HUDEP-2 (cell line): ENCODE results near the gene SETDB2.

ENCODE experiments used
- DNase-seq, 76 experiments: peaks; one replicate each; lab custom pipeline; 2025; ENCODE audit not compliant: unreplicated experiment in 76 of 76; lab: John Stamatoyannopoulos, UW

SETDB2 gene

DNA sequence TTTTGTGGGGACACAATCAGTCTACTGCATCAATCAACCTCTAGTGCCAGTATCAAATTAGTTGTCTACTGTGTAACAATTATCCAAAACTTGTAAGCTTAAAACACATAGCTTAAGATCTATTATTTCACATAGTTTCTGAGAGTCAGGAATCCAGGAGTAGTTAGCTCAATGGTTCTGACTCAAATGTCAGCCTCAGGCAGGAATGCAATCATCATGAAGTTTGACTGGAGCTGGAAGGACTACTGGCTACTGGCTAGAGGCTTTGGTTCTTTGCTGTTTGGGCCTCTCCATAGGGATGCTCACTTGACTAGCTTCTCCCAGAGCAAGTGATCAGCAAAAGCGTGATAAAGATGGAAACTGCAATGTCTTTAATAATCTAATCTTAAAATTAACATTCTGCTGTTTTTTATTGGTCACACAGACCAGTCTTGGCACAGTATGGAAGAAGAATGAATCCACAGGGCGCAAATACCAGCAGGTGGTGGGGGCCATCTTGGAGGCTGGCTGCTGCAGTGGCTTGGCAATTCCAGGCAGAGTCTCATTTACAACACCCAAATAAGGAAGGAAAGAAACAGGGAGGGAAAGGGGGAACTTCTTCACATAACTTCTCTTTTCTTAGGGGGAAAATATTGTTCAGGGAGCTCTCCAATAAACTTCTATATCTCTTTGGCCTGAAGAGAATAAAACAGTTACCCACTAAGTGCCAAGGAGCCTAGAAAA is 15.9 kb upstream of the SETDB2 start:
- DNase-seq = no peak

DNA sequence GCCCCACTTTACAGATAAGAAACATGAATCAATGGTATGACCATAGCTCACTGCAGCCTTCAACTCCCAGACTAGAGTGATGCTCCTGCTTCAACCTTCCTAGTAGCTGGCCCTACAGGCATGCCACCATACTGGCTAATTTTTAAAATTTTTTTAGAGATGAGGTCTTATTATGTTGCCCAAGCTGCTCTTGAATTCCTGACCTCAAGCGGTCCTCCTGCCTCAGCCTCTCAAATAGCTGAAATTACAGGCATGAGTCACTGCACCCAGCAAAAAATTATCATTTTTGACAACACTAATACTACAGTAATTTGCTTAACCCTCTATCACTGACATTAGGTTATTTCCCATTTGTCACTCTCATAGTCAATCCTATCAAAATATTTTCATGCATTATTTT is 15.0 kb upstream of the SETDB2 start:
- no peak for DNase-seq

DNA sequence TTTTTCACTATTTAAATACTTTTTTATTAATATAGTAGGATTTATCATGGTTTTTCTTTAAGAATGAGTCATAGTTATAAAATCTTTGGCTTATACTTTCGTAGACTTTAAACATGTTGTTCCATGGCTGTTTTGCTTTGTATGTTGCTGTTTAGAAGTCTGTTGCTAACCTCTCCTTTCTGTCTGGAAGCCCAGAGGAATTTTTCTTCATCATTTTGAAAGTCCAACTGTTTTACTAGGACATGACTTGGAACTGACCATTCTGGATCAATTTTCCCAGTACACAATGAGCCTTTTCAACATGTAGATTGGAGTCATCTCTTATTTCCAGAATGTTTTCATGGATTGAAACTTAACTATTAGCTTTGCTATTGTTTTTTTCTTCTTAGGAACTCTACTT is 8.1 kb upstream of the SETDB2 start:
- DNase-seq = no peak

DNA sequence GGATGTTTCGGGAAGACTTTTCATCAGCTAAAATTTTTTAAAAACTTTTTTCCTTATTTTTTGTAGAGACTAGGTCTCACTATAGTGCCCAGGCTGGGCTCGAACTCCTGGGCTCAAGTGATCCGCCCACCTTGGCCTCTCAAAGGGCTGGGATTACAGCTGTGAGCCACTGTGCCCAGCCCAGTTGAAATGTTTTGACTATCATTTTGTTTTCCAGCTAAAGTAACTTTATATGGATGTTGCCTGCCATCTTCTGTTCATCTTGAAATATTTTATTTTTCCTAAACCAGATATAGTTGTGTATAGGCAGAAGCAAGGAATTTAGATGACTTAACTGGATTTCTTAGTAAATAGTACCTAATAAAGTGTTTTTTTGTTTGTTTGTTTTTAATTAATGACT is 7.2 kb upstream of the SETDB2 start:
- no peak for DNase-seq

DNA sequence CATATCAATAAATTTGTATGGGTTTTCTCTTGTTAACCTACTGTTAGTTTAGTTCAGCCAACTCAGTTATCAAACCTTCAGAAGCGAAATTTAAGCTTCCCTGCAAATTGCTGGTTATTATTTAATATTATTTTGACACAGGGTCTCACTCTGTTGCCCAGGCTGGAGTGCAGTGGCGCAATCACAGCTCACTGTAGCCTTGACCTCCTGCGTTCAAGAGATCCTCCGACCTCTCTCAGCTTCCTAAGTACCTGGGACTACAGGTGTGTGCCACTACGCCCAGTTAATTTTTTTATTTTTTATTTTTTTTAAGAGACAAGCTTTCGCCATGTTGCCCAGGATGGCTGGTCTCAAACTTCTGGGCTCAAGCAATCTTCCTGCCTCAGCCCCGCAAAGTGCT is 6.4 kb upstream of the SETDB2 start:
- DNase-seq = no peak

DNA sequence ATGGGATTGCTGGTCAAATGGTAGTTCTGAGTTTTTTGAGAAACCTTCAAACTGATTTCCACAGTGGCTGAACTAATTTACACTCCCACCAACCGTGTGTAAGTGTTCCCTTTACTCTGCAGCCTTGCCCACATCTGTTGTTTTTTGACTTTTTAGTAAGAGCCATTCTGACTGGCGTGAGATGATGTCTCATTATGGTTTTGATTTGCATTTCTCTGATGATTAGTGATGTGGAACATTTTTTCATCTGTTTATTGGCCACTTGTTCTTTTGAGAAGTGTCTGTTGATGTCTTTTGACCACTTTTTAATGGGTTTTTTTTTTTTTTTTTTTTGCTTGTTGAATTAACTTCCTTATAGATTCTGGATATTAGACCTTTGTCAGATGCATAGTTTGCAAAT is 4.5 kb upstream of the SETDB2 start:
- DNase-seq = no peak

DNA sequence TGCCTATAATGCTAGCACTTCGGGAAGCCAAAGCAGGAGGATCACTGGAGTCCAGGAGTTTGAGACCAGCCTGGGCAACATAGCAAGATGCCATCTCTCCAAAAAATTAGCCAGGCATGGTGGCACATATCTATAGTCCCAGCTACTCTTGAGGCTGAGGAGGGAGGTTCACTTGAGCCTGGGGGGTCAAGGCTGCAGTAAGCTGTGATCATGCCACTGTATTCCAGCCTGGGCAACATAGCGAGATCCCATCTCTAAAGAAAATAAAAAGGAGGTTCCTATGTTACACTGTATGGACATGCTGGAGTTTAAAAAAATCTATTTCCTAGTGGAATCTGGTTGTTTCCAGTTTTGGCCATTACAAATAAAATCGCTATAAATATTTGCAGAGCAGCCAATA is 2.8 kb upstream of the SETDB2 start:
- no peak for DNase-seq

DNA sequence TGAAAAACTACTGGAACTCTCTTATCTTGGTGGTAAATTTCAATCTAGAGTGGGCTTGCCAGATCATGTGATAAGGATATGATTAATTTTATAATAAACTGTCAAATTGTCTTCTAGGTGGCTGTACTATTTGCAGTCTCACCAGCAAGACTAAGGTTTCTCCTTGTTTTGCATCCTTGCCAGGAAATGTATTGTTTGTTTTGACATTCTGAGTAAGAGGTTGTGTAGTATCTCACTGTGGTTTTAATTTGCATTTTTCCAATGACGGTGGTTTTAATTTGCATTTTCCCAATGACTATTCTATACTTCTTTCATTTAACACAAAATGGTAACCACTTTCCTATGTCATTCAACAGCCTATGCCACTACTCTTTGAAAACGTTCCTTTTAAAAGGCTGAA is 2.2 kb upstream of the SETDB2 start:
- no peak for DNase-seq

DNA sequence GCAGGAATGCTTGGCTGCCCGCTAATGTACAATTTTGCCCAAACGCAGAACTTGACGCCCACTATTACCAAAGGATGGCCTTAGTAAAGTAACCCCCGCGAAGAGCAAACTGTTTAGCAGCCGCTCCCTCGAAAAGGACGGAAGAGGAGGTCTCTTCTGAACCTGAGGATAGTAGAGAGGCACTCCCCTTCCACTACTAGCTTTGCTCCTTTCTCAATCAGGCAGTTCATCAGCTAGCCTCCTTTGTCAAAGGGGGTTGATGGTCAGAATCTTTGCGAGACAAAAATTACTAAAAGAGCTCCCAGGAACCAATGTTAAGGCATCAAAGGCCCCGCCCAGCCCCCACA is 744 bp upstream of the SETDB2 start:
- peak in 15 of 76 experiments; percentile 11 to 53 (median 34) for DNase-seq

DNA sequence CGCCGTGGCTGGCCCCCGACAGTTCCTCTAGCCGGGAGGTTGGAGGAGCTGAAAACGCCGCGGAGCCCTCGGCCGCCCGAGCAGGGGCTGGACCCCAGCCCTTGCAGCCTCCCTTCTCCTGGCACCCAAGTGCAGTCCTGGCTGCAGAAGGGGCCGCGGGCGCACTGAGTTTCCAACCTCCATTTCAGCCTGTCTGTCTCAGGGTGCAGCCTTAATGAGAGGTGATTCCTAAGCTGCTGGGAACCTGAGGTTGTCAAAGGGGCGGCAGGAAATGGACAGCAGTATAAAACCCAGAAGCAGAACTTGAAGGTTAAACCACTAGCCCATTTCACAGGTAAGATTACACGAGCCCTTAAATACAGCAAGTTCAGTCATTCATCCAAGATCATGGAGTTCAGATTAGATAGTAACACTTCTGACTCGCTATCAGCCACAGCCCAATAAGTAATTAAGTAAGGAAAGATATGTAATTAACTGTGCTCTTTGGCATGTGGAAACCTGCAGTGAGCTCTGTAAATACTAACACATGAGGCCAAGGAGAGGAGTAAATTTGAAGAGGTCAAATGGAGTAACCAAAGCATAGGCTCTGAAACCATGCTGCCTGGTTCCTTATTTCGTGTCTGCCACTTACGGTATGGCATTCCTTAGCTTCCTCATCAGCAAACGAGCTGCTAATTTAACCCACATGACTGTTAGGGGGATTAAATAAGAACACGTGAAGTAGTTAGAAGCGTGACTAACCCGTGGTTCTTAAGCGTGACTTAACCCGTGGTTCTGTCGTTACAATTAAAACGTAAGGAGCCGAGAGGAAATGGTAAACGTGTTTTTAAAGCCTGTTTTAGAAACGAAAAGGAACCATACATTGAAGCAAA is 686 bp downstream of the SETDB2 start:
- DNase-seq = peak in 55 of 76 experiments; percentile 6 to 84 (median 42)

DNA sequence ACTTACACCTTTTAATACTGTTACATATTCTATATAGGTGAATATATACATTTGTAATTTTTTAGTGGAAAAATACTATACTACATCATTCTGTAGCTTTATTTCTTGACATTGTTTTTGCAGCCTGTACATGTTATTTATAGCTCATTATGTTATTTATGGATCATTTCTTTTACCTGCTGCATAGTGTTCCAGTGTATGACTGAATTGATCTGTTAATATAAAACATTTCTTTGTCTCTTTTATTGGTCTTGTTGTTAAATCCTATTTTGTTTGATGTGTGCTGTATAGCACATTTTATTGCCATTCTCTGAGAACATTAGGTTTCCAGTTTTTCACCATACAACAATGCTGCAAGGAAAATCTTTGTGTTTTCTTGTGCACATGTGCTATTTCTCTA is 2.4 kb downstream of the SETDB2 start:
- DNase-seq = no peak

DNA sequence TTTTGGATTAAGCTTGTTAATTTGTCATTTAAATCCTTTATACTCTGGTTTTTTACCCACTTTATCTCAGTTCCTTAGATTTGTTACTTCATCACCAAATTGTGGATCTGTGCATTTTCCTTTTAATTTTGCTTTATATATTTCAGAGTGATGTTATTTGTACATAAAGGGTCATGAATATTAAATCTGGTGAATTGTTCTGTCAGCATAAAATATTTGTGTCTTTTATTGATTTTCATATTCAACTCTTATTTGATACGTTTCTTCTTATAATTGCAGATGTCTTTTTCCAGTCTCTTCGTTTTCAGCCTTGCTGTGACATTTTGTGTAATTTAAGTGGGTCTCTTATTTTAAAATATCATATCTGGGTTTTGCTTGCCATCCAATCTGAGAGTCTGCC is 4.7 kb downstream of the SETDB2 start:
- DNase-seq = no peak

DNA sequence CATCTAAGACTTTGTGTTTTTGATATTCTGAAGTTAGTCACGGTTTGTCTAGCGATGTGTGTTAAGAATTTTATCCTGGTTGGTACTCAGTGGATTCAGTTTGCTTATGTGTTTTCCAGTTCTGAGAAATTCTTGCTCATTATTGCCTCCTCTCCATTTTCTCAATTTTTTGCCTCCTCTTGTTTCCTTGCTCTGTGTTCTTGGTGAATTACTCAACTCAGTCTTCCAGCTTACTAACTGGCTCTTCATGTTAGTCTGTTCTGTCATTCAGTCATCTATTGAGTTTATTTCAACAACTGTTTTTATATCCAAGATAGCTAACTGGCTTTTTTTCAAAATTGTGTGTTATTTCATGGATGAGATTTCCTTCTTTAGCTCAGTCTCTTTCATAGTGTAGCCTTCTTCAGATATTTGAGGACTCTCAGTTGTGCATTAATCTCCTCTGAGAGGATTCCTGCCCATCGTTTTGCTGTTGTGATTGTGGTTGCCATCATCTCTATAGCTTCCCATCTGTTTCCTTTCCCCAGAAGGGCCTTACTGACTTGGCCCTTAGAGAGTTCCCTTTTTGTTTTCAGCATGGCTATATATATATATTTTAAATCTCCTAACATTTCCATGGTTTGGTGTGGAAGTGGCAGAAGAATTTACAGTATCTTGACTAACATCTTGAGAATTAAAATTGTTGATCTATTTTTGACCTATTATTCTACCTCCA is 6.2 kb downstream of the SETDB2 start:
- DNase-seq = no peak

DNA sequence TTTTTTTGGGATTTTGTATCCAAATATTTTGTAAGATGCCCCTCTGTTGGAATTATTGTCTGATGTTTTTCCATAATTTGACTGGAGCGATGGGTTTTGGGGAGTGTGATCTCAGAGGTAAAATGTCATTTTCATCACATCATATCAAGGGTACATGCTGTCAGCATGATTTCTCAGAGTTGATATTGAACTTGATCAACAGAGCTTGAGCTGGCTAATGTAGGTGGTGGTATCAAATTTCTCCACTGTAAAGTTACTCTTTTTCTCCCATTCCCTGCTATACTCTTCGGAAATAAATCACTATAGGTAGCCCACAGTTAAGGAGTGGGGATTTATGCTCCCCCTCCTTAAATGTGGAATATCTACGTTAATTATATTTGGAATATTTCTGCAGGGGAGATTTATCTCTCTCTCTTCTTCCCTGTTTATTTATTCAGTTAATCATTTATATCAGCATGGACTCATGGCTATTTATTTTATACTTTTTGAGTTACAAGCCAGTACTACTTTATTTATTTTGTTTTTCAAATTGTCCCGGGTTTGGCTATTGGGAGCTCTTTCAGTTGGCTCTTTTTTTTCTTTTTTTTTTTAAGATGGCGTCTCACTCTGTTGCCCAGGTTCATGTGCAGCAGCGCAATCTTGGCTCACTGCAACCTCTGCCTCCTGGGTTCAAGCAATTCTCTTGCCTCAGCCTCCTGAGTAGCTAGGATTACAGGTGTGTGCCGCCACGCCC is 8.8 kb downstream of the SETDB2 start:
- no peak for DNase-seq

DNA sequence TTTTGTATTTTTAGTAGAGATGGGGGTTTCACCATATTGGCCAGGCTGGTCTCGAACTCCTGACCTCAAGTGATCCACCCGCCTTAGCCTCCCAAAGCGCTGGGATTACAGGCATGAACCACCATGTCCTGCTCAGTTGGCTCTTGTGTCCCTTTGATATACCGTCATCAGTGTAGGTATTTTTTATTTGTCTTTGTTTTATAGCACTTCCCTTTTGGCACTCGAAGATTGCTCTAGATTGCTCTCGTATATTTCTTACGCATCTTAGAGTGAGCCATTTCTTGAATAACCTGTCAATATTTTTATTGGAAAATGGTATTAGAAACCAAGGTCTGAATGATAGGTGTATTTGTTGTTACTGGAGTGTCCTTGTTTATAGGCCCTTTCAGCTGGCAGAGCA is 9.4 kb downstream of the SETDB2 start:
- no peak for DNase-seq

DNA sequence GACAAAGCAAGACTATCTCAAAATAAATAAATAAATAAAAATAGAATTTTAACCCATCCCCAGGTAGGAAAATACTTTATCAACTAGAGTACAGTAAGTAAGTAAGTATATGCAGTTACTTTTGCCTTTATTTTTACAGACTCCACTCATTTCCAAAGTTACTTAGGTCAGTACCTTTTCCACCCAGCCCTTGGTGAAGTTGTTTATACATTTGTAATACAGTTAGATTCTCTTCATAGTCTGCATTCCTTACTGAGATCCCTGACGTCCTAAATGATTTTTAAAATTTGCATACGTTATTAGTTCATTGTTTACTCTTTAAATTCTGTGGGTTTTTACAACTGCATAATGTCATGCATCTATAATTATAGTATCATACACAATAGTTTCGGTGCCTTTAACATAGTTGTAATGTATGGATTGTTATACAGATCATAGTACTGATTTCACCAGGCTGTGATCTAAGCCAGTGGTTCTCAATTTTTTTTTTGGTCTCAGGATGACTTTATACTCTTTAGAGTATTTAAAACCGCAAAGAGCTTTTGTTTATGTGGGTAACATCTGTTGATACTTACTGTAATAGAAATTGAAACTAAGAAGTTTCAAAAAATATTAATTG is 10.4 kb downstream of the SETDB2 start:
- no peak for DNase-seq

DNA sequence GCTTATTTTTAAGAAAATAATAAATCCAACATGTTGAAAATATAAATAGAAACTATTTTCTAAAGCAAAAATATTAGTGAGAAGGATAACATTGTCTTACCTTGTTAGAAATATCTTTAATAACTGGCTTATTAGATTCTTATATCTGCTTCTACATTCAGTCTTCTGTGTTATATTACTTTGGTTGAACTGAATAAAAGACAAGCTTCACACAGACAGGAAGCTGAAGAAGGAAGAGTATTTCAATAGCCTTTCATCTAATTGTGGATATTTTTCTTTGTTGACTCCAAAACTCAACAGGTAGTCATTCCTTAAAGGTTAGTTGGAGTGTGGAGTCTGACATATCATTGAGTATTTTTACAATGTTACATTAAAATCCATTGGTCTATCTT is 10.9 kb downstream of the SETDB2 start:
- no peak for DNase-seq

DNA sequence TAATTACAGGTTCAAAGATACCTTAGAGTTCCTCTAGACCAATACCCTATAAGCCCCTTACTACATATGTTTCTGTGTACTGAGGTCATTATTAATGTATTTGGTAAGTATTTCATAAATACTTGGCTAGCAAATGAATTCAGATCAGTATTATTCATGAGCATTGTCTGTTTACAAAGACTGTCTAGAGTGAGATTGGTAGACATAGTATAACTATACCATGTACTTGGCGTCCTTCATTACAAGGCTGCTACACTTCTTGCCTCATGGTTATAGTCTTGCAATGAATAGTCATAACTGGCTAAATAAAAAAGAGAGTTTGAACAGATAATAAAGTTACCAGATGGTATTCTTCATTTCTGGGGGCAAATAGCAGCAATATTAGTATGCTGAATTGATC is 12.1 kb downstream of the SETDB2 start:
- DNase-seq = no peak

DNA sequence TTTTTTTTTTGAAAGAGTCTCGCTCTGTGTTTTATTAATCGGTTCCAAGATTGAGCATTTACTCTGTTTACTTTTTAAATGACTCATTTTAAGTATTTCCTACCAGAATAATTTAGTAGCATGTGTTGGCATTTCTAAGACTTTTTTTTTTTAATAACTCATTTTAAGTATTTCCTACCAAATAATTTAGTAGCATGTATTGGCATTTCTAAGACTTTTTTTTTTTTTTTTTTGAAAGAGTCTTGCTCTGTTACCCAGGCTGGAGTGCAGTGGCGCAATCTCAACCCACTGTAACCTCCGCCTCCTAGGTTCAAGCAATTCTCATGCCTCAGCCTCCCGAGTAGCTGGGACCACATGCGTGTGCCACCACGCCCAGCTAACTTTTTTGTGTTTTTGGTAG is 13.1 kb downstream of the SETDB2 start:
- no peak for DNase-seq

DNA sequence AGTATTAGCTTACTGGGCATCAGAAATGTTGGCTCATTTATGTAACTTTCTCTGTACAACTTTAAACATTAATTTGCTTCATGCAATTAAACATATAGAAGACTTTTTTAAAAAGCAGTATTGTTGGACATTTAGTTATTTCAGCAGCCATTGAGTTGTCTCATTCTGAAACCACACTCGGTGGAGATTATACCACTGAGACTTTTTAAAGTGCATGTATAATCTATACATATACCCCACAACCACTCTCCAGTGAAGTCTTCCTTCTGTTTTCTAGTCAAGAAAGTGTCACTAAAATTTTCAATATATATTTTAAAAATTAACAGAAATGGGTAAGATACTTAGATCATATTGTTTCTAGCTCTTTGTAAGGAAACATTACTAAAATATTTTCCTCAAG is 15.5 kb downstream of the SETDB2 start:
- no peak for DNase-seq

DNA sequence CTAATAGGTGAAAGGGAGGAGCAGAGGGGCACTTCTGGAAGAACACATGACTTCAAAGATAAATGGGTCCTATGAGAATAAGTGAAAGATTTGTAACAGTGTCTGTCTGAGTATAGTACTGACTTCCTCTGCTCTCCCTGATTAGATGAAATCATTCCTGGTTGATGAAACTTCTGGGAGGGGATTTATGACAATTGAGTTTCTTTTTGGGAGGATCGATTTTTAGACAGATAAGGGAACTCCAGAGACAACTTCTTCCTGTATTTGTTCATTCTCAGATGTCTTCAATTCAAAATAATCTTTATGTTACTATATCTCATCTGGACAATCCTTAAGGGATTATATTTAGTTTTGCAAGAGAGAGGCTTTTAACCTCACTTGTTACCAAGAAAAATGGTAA is 20.0 kb downstream of the SETDB2 start:
- DNase-seq = no peak
